Keratinocyte (primary cell): ENCODE results near the gene BACH1. TPM values are rescaled to one million over a fixed set of nuclear protein-coding genes. Genes with fewer than 3 reads are reported as not detected.

Source experiments
- DNase-seq: peaks from one replicate; pipeline ENCODE4 v3.0.0-alpha.2; 2011; ENCODE audit warnings: low read depth, missing footprints, low spot score
- FAIRE-seq: peaks from 2 replicates; lab custom pipeline; 2011; peaks lifted over from hg19 to GRCh38; lab: Jason Lieb, UNC
- H2AFZ ChIP-seq: 2 replicates; pipeline ENCODE4 v1.6.0; 2012; ENCODE audit warnings: low read length, control low read depth, inconsistent platforms; ENCODE audit not compliant: control insufficient read depth
- H3K27ac ChIP-seq: 2 replicates; pipeline ENCODE4 v1.5.1; 2011; ENCODE audit warnings: low read length; ENCODE audit not compliant: control insufficient read depth, insufficient read depth
- H3K27me3 ChIP-seq: 3 replicates; pipeline ENCODE4 v1.6.0; 2011; ENCODE audit warnings: low read length; ENCODE audit not compliant: control insufficient read depth, insufficient read depth; ENCODE audit errors: extremely low read depth
- H3K36me3 ChIP-seq, 2 experiments: 2 replicates in 1 of 2; 3 replicates in 1 of 2; pipeline ENCODE4 v1.5.1; 2011; ENCODE audit warnings: low read length in 2 of 2, mild to moderate bottlenecking in 1 of 2; ENCODE audit not compliant: control insufficient read depth in 2 of 2, insufficient read depth in 2 of 2; ENCODE audit errors: extremely low read depth in 1 of 2
- H3K4me1 ChIP-seq: 3 replicates; pipeline ENCODE4 v1.5.1; 2011; ENCODE audit warnings: low read length; ENCODE audit not compliant: control insufficient read depth, insufficient read depth; ENCODE audit errors: extremely low read depth
- H3K4me2 ChIP-seq: 3 replicates; pipeline ENCODE4 v1.6.0; 2011; ENCODE audit warnings: low read depth, low read length; ENCODE audit not compliant: control insufficient read depth, insufficient read depth; ENCODE audit errors: extremely low read depth
- H3K4me3 ChIP-seq, 3 experiments: fragments of 200-600 bp in 1 of 3; sonication (generic) in 1 of 3; 2 replicates in 2 of 3; 3 replicates in 1 of 3; pipeline ENCODE4 v1.5.1; 2011 to 2016; ENCODE audit warnings: low read length in 3 of 3, mild to moderate bottlenecking in 3 of 3, control low read depth in 2 of 3, inconsistent platforms in 1 of 3, low read depth in 1 of 3, mixed read lengths in 1 of 3, mixed run types in 1 of 3, moderate library complexity in 1 of 3; ENCODE audit not compliant: control insufficient read depth in 2 of 3, insufficient read depth in 2 of 3; ENCODE audit errors: extremely low read depth in 1 of 3
- H3K79me2 ChIP-seq: 2 replicates; pipeline ENCODE4 v1.6.0; 2012; ENCODE audit warnings: low read length; ENCODE audit not compliant: control insufficient read depth, insufficient read depth
- H3K9ac ChIP-seq: 3 replicates; pipeline ENCODE4 v1.6.0; 2011; ENCODE audit warnings: low read length; ENCODE audit not compliant: control insufficient read depth, insufficient read depth; ENCODE audit errors: extremely low read depth
- H3K9me1 ChIP-seq: 3 replicates; pipeline ENCODE4 v1.6.0; 2011; ENCODE audit warnings: low read length; ENCODE audit not compliant: control insufficient read depth, insufficient read depth; ENCODE audit errors: extremely low read depth
- H3K9me3 ChIP-seq: 2 replicates; pipeline ENCODE4 v1.5.1; 2012; ENCODE audit warnings: low read depth, low read length; ENCODE audit not compliant: control insufficient read depth
- H4K20me1 ChIP-seq: 3 replicates; pipeline ENCODE4 v1.6.0; 2011; ENCODE audit warnings: low read length; ENCODE audit not compliant: control insufficient read depth, insufficient read depth; ENCODE audit errors: extremely low read depth
- CTCF ChIP-seq, 3 experiments: IDR thresholded peaks in 1 of 3; conservative IDR thresholded peaks in 1 of 3; optimal IDR thresholded peaks in 1 of 3; 2 replicates in 2 of 3; 3 replicates in 1 of 3; pipeline versions ENCODE3 to v1.5.1; 2011; ENCODE audit warnings: low read length in 3 of 3, mild to moderate bottlenecking in 3 of 3, moderate library complexity in 2 of 3, control low read depth in 1 of 3, inconsistent platforms in 1 of 3; ENCODE audit not compliant: insufficient read depth in 2 of 3; ENCODE audit errors: extremely low read depth in 1 of 3
- EZH2 ChIP-seq: IDR thresholded peaks from one replicate; pipeline ENCODE4 v1.6.1; 2012; ENCODE audit warnings: inconsistent platforms, mild to moderate bottlenecking, low read length, moderate library complexity
- dilution Hi-C: fragments of 300-500 bp; cut with MboI; formaldehyde crosslinking; loops from one replicate; pipeline ENCODE4 v1.7.0; 2020; ENCODE audit warnings: low sequenced_read_pairs; ENCODE audit not compliant: extremely low pct_ligation_motif_present
- polyA plus RNA-seq, 5 experiments: library from polyadenylated mRNA; depleted of rRNA in 3 of 5; stranded (reverse) in 3 of 5; stranded (forward) in 1 of 5; unstranded in 1 of 5; fragments of >200 nt; gene quantifications; 1 replicate in 1 of 5; 2 replicates in 3 of 5; 3 replicates in 1 of 5; pipeline versions ENCODE4 v1.2.1 to v1.2.3, GENCODE V29; 2011 to 2012; ENCODE audit warnings: missing spikeins in 2 of 5, low read depth in 1 of 5, low replicate concordance in 1 of 5

BACH1 gene
- polyA plus RNA-seq, 1 donor (not counting 4 experiments of a cell fraction or from before 2014, with no cell fraction given): 33.1 TPM

GRCh38 chr21:29313662-29314408, 15.1 kb downstream of the BACH1 start:
- H3K4me2 ChIP-seq: no peak overlapping the region

GRCh38 chr21:29315131-29315749, 16.5 kb downstream of the BACH1 start:
- no peak for DNase-seq
- H4K20me1 ChIP-seq: peaks cover 18% of the 10 kb centered on the region
- no peak overlapping the region for H3K4me3 ChIP-seq
- peaks cover 1 to 13% of the 10 kb centered on the region in 2 experiments for H3K36me3 ChIP-seq
- peaks cover 8% of the 10 kb centered on the region for H3K9me1 ChIP-seq
- FAIRE-seq: no peak
- H3K27ac ChIP-seq: no peak overlapping the region
- no peak overlapping the region for H3K4me2 ChIP-seq
- H2AFZ ChIP-seq: no peak overlapping the region
- peaks cover 13% of the 10 kb centered on the region for H3K4me1 ChIP-seq
- no peaks in the 10 kb centered on the region for H3K27me3 ChIP-seq
- no peaks in the 10 kb centered on the region for H3K9me3 ChIP-seq
- dilution Hi-C loops: no loop called here
- H3K9ac ChIP-seq: no peak overlapping the region
- no peak for TF ChIP-seq CTCF (optimal IDR thresholded peaks at IDR 0.05 in 1 of 3, IDR thresholded peaks at IDR 0.05 in 1 of 3, conservative IDR thresholded peaks at IDR 0.05 in 1 of 3; ENCODE audit: extremely low read depth in 1 of 3, insufficient read depth in 2 of 3, low read length in 3 of 3)
- TF ChIP-seq EZH2: no peak
- peaks cover 100% of the 10 kb centered on the region for H3K79me2 ChIP-seq

More at GRCh38 chr21:29313662-29314408, 15.1 kb downstream of the BACH1 start:
- Histone ChIP-seq H3K27ac (no peak overlapping the region), H3K9me3 (no peaks in the 10 kb centered on the region), H2AFZ (no peak overlapping the region), H3K36me3 (peaks cover 3 to 13% of the 10 kb centered on the region in 2 experiments), H3K9me1 (peaks cover 3% of the 10 kb centered on the region), H3K4me3 (no peak overlapping the region), H4K20me1 (peaks cover 9% of the 10 kb centered on the region), H3K27me3 (no peaks in the 10 kb centered on the region), H3K4me1 (peaks cover 13% of the 10 kb centered on the region), H3K9ac (no peak overlapping the region), H3K79me2 (peaks cover 100% of the 10 kb centered on the region)
- dilution Hi-C loops: no loop called here
- FAIRE-seq: no peak
- no peak for TF ChIP-seq EZH2
- TF ChIP-seq CTCF (optimal IDR thresholded peaks at IDR 0.05 in 1 of 3, IDR thresholded peaks at IDR 0.05 in 1 of 3, conservative IDR thresholded peaks at IDR 0.05 in 1 of 3; ENCODE audit: extremely low read depth in 1 of 3, insufficient read depth in 2 of 3, low read length in 3 of 3): no peak
- no peak for DNase-seq
